Measurements from ENCODE around the gene FRAS1. TPM values are rescaled to one million over a fixed set of nuclear protein-coding genes. Genes with fewer than 3 reads are reported as not detected.

Gene FRAS1
- total RNA-seq, 2 donors from 2014 or later = not detected

GRCh38 chr4:78038704-78039103 is 18.4 kb upstream of the FRAS1 start:
- Mint-ChIP-seq H3K9me3 (peaks cover 6% of the 10 kb centered on the region), H3K27me3 (peaks cover 4% of the 10 kb centered on the region), H3K36me3 (ENCODE audit: low read depth) (no peaks in the 10 kb centered on the region), H3K27ac (no peak overlapping the region), H3K4me1 (no peaks in the 10 kb centered on the region), H3K4me3 (no peak overlapping the region)
- ATAC-seq (replicated peaks) = no peak

- H3K36me3 Mint-ChIP-seq (ENCODE audit: low read depth) = no peaks in the 10 kb centered on the region
- H3K9me3 Mint-ChIP-seq = peaks cover 6% of the 10 kb centered on the region
- no peak for ATAC-seq (replicated peaks)
- H3K4me3 Mint-ChIP-seq = no peak overlapping the region
- no peak overlapping the region for H3K27ac Mint-ChIP-seq
- H3K27me3 Mint-ChIP-seq = peaks cover 4% of the 10 kb centered on the region
- H3K4me1 Mint-ChIP-seq = no peaks in the 10 kb centered on the region
Observed at GRCh38 chr4:78039678-78040077, 17.4 kb upstream of the FRAS1 start.

GRCh38 chr4:78040431-78040830 is 16.7 kb upstream of the FRAS1 start:
- Mint-ChIP-seq H3K9me3 (peaks cover 6% of the 10 kb centered on the region), H3K4me1 (no peaks in the 10 kb centered on the region), H3K36me3 (ENCODE audit: low read depth) (no peaks in the 10 kb centered on the region), H3K4me3 (no peak overlapping the region), H3K27me3 (peaks cover 4% of the 10 kb centered on the region), H3K27ac (no peak overlapping the region)
- ATAC-seq (replicated peaks) = no peak

- Mint-ChIP-seq H3K4me3 (no peak overlapping the region), H3K4me1 (no peaks in the 10 kb centered on the region), H3K27me3 (peaks cover 12% of the 10 kb centered on the region), H3K9me3 (no peaks in the 10 kb centered on the region), H3K27ac (no peak overlapping the region), H3K36me3 (ENCODE audit: low read depth) (no peaks in the 10 kb centered on the region)
- ATAC-seq (replicated peaks) = no peak
Observed at GRCh38 chr4:78047366-78047765, 9.8 kb upstream of the FRAS1 start.

- Mint-ChIP-seq H3K36me3 (ENCODE audit: low read depth) (no peaks in the 10 kb centered on the region), H3K4me3 (peak overlapping the region; percentile 74), H3K27ac (no peak overlapping the region), H3K9me3 (no peaks in the 10 kb centered on the region), H3K27me3 (peaks cover 62% of the 10 kb centered on the region), H3K4me1 (peaks cover 20% of the 10 kb centered on the region)
- peak; percentile 54 for ATAC-seq (replicated peaks)
Observed at GRCh38 chr4:78056265-78057129, 626 bp upstream of the FRAS1 start.

- Mint-ChIP-seq H3K27ac (no peak overlapping the region), H3K9me3 (no peaks in the 10 kb centered on the region), H3K4me1 (peaks cover 25% of the 10 kb centered on the region), H3K4me3 (peak overlapping the region; percentile 74), H3K27me3 (peaks cover 68% of the 10 kb centered on the region), H3K36me3 (ENCODE audit: low read depth) (no peaks in the 10 kb centered on the region)
- ATAC-seq (replicated peaks) = peak; percentile 56
Observed at GRCh38 chr4:78057600-78058550, 752 bp downstream of the FRAS1 start.

- H3K4me1 Mint-ChIP-seq = peaks cover 25% of the 10 kb centered on the region
- H3K36me3 Mint-ChIP-seq (ENCODE audit: low read depth) = no peaks in the 10 kb centered on the region
- H3K4me3 Mint-ChIP-seq = peak overlapping the region; percentile 74
Observed at GRCh38 chr4:78058591-78059523, 1.7 kb downstream of the FRAS1 start.

GRCh38 chr4:78059524-78059889 is 2.4 kb downstream of the FRAS1 start:
- H3K4me3 Mint-ChIP-seq = peak overlapping the region; percentile 74
- no peak for ATAC-seq (replicated peaks)
- no peak overlapping the region for H3K27ac Mint-ChIP-seq
- peaks cover 25% of the 10 kb centered on the region for H3K4me1 Mint-ChIP-seq
- H3K9me3 Mint-ChIP-seq = no peaks in the 10 kb centered on the region
- H3K27me3 Mint-ChIP-seq = peaks cover 61% of the 10 kb centered on the region
- H3K36me3 Mint-ChIP-seq (ENCODE audit: low read depth) = no peaks in the 10 kb centered on the region

More at GRCh38 chr4:78058591-78059523, 1.7 kb downstream of the FRAS1 start:
- peaks cover 66% of the 10 kb centered on the region for H3K27me3 Mint-ChIP-seq
- ATAC-seq (replicated peaks) = no peak
- no peaks in the 10 kb centered on the region for H3K9me3 Mint-ChIP-seq
- no peak overlapping the region for H3K27ac Mint-ChIP-seq

- ATAC-seq (replicated peaks) = no peak
- no peaks in the 10 kb centered on the region for H3K36me3 Mint-ChIP-seq (ENCODE audit: low read depth)
- no peak overlapping the region for H3K4me3 Mint-ChIP-seq
- peaks cover 57% of the 10 kb centered on the region for H3K27me3 Mint-ChIP-seq
- H3K9me3 Mint-ChIP-seq = no peaks in the 10 kb centered on the region
- no peak overlapping the region for H3K27ac Mint-ChIP-seq
- H3K4me1 Mint-ChIP-seq = peaks cover 25% of the 10 kb centered on the region
Observed at GRCh38 chr4:78059938-78060337, 2.8 kb downstream of the FRAS1 start.

- peaks cover 19% of the 10 kb centered on the region for H3K4me1 Mint-ChIP-seq
- H3K36me3 Mint-ChIP-seq (ENCODE audit: low read depth) = no peaks in the 10 kb centered on the region
- no peaks in the 10 kb centered on the region for H3K9me3 Mint-ChIP-seq
- peaks cover 60% of the 10 kb centered on the region for H3K27me3 Mint-ChIP-seq
- peak; percentile 21 for ATAC-seq (replicated peaks)
- H3K27ac Mint-ChIP-seq = no peak overlapping the region
- H3K4me3 Mint-ChIP-seq = no peak overlapping the region
Observed at GRCh38 chr4:78061939-78062570, 4.9 kb downstream of the FRAS1 start.

- no peak for ATAC-seq (replicated peaks)
- H3K27ac Mint-ChIP-seq = no peak overlapping the region
- peaks cover 49% of the 10 kb centered on the region for H3K27me3 Mint-ChIP-seq
- H3K4me1 Mint-ChIP-seq = peaks cover 5% of the 10 kb centered on the region
- no peak overlapping the region for H3K4me3 Mint-ChIP-seq
- H3K9me3 Mint-ChIP-seq = no peaks in the 10 kb centered on the region
- no peaks in the 10 kb centered on the region for H3K36me3 Mint-ChIP-seq (ENCODE audit: low read depth)
Observed at GRCh38 chr4:78065508-78066192, 8.5 kb downstream of the FRAS1 start.

- Mint-ChIP-seq H3K27ac (no peak overlapping the region), H3K27me3 (peaks cover 36% of the 10 kb centered on the region), H3K4me3 (no peak overlapping the region), H3K4me1 (no peaks in the 10 kb centered on the region), H3K9me3 (no peaks in the 10 kb centered on the region), H3K36me3 (ENCODE audit: low read depth) (no peaks in the 10 kb centered on the region)
- no peak for ATAC-seq (replicated peaks)
Observed at GRCh38 chr4:78068481-78068880, 11.4 kb downstream of the FRAS1 start.

GRCh38 chr4:78069319-78069718 is 12.2 kb downstream of the FRAS1 start:
- no peak for ATAC-seq (replicated peaks)
- Mint-ChIP-seq H3K4me1 (no peaks in the 10 kb centered on the region), H3K27me3 (peaks cover 37% of the 10 kb centered on the region), H3K36me3 (ENCODE audit: low read depth) (no peaks in the 10 kb centered on the region), H3K4me3 (no peak overlapping the region), H3K9me3 (no peaks in the 10 kb centered on the region), H3K27ac (no peak overlapping the region)

All from activated T-helper 17 cell treated with anti-CD3 and anti-CD28 coated beads, Interleukin-2, amount 50 U/mL, for 72 hours (primary cell).